Smooth muscle cell (in vitro differentiated cells): ENCODE data around the gene LMAN1. TPM values are rescaled to one million over a fixed set of nuclear protein-coding genes. Genes with fewer than 3 reads are reported as not detected.

Experiments used
- DNase-seq: peaks from one replicate; lab custom pipeline; 2025; ENCODE audit not compliant: unreplicated experiment; lab: John Stamatoyannopoulos, UW
- H2AFZ ChIP-seq: fragments of 200-600 bp; sonication (generic); 2 replicates; pipeline ENCODE4 v1.6.0; 2016; ENCODE audit warnings: antibody characterized with exemption, low read depth, mild to moderate bottlenecking
- H3F3A ChIP-seq: fragments of 200-600 bp; sonication (generic); 2 replicates; pipeline ENCODE4 v1.6.0; 2017; ENCODE audit warnings: antibody characterized with exemption, low read depth
- H3K27ac ChIP-seq: fragments of 200-600 bp; sonication (generic); 2 replicates; pipeline ENCODE4 v1.5.1; 2016; ENCODE audit warnings: low read depth, mild to moderate bottlenecking
- H3K27me3 ChIP-seq: fragments of 200-600 bp; sonication (generic); 2 replicates; pipeline ENCODE4 v1.6.1; 2016; ENCODE audit warnings: low read depth, mild to moderate bottlenecking
- H3K36me3 ChIP-seq: fragments of 200-600 bp; sonication (generic); 2 replicates; pipeline ENCODE4 v1.5.1; 2016; ENCODE audit warnings: low read depth
- H3K4me1 ChIP-seq: fragments of 200-600 bp; sonication (generic); 2 replicates; pipeline ENCODE4 v1.5.1; 2016; ENCODE audit warnings: low read depth
- H3K4me2 ChIP-seq: fragments of 200-600 bp; sonication (generic); 2 replicates; pipeline ENCODE4 v1.6.0; 2016; ENCODE audit warnings: mild to moderate bottlenecking
- H3K4me3 ChIP-seq: fragments of 200-600 bp; sonication (generic); 2 replicates; pipeline ENCODE4 v1.5.1; 2016; ENCODE audit warnings: mild to moderate bottlenecking
- H3K79me2 ChIP-seq: fragments of 200-600 bp; sonication (generic); 2 replicates; pipeline ENCODE4 v1.6.0; 2016; ENCODE audit warnings: low read depth, mild to moderate bottlenecking
- H3K9ac ChIP-seq: fragments of 200-600 bp; sonication (generic); 2 replicates; pipeline ENCODE4 v1.6.0; 2016; ENCODE audit warnings: low read depth
- H3K9me3 ChIP-seq: fragments of 200-600 bp; sonication (generic); replicated peaks from 2 replicates; pipeline ENCODE4 v1.5.1; 2016; ENCODE audit warnings: low read depth
- H4K20me1 ChIP-seq: fragments of 200-600 bp; sonication (generic); 2 replicates; pipeline ENCODE4 v1.6.0; 2016; ENCODE audit warnings: low read depth
- WGBS: methylation state at CpG from one replicate; pipeline ENCODE4 v1.1.7; 2016; ENCODE audit warnings: low lambda C conversion rate; 5-methylcytosine and 5-hydroxymethylcytosine counted together
- polyA plus RNA-seq: library from polyadenylated mRNA; unstranded; fragments of >200 nt; fragmentation: Nextera tagmentation; extraction: Ambion mirVana; gene quantifications from 2 replicates; pipeline ENCODE4 v1.2.1, GENCODE V29; 2016
- total RNA-seq: library from RNA; depleted of rRNA; stranded (reverse); fragments of >200 nt; gene quantifications from 2 replicates; pipeline ENCODE4 v1.2.3, GENCODE V29; 2014
- TF ChIP-seq, protein P1 (sequence below): fragments of 200-600 bp; sonication (generic); IDR thresholded peaks from 2 replicates; pipeline ENCODE4 v1.5.1; 2017; ENCODE audit warnings: borderline replicate concordance, mild to moderate bottlenecking, antibody characterized with exemption; ENCODE audit not compliant: insufficient read depth, poor library complexity, severe bottlenecking

LMAN1 gene
- total and polyA plus RNA-seq, 2 experiments from 2014 or later: 120 to 206 TPM

GRCh38 chr18:59395226-59396175 is 36.4 kb upstream of the LMAN1 start:
- WGBS: 85% methylated on average over 10 of the region's 10 CpGs
- no peak for DNase-seq

GRCh38 chr18:59393381-59393780 is 34.3 kb upstream of the LMAN1 start:
- Histone ChIP-seq H2AFZ (no peak overlapping the region), H3K27me3 (peaks cover 50% of the 10 kb centered on the region), H4K20me1 (no peaks in the 10 kb centered on the region), H3K36me3 (no peaks in the 10 kb centered on the region), H3K9ac (no peak overlapping the region), H3K4me2 (no peak overlapping the region), H3K27ac (no peak overlapping the region), H3K4me1 (peaks cover 37% of the 10 kb centered on the region), H3K79me2 (no peaks in the 10 kb centered on the region), H3K9me3 (no peaks in the 10 kb centered on the region), H3F3A (no peaks in the 10 kb centered on the region), H3K4me3 (no peak overlapping the region)
- WGBS: 91% methylated on average over 3 of the region's 3 CpGs
- no peak for DNase-seq
- TF ChIP-seq, protein P1, sequence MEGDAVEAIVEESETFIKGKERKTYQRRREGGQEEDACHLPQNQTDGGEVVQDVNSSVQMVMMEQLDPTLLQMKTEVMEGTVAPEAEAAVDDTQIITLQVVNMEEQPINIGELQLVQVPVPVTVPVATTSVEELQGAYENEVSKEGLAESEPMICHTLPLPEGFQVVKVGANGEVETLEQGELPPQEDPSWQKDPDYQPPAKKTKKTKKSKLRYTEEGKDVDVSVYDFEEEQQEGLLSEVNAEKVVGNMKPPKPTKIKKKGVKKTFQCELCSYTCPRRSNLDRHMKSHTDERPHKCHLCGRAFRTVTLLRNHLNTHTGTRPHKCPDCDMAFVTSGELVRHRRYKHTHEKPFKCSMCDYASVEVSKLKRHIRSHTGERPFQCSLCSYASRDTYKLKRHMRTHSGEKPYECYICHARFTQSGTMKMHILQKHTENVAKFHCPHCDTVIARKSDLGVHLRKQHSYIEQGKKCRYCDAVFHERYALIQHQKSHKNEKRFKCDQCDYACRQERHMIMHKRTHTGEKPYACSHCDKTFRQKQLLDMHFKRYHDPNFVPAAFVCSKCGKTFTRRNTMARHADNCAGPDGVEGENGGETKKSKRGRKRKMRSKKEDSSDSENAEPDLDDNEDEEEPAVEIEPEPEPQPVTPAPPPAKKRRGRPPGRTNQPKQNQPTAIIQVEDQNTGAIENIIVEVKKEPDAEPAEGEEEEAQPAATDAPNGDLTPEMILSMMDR: no peak

More at GRCh38 chr18:59395226-59396175, 36.4 kb upstream of the LMAN1 start:
- Histone ChIP-seq H3K79me2 (no peaks in the 10 kb centered on the region), H3K27me3 (peaks cover 44% of the 10 kb centered on the region), H3K9ac (no peak overlapping the region), H4K20me1 (no peaks in the 10 kb centered on the region), H3K27ac (no peak overlapping the region), H3F3A (no peaks in the 10 kb centered on the region), H2AFZ (no peak overlapping the region), H3K36me3 (no peaks in the 10 kb centered on the region), H3K9me3 (no peaks in the 10 kb centered on the region), H3K4me2 (no peak overlapping the region), H3K4me1 (peaks cover 17% of the 10 kb centered on the region), H3K4me3 (no peak overlapping the region)
- TF ChIP-seq, protein P1: no peak

- Histone ChIP-seq H3K27me3 (peaks cover 71% of the 10 kb centered on the region), H3K36me3 (no peaks in the 10 kb centered on the region), H3K9me3 (no peaks in the 10 kb centered on the region), H3F3A (no peaks in the 10 kb centered on the region), H2AFZ (no peak overlapping the region), H4K20me1 (no peaks in the 10 kb centered on the region), H3K4me1 (peaks cover 57% of the 10 kb centered on the region), H3K4me2 (no peak overlapping the region), H3K4me3 (no peak overlapping the region), H3K9ac (no peak overlapping the region), H3K79me2 (no peaks in the 10 kb centered on the region), H3K27ac (no peak overlapping the region)
- DNase-seq: no peak
- TF ChIP-seq, protein P1: no peak
- 79% methylated on average over 4 of the region's 4 CpGs for WGBS
Observed at GRCh38 chr18:59388817-59389216, 29.8 kb upstream of the LMAN1 start.
